Measurements from ENCODE around the gene SKAP1. TPM values are rescaled to one million over a fixed set of nuclear protein-coding genes. Genes with fewer than 3 reads are reported as not detected.

The SKAP1 gene
- total RNA-seq (196 TPM), polyA plus RNA-seq (100 to 1,000 TPM; 348 to 554 (median 391) TPM)

DNA sequence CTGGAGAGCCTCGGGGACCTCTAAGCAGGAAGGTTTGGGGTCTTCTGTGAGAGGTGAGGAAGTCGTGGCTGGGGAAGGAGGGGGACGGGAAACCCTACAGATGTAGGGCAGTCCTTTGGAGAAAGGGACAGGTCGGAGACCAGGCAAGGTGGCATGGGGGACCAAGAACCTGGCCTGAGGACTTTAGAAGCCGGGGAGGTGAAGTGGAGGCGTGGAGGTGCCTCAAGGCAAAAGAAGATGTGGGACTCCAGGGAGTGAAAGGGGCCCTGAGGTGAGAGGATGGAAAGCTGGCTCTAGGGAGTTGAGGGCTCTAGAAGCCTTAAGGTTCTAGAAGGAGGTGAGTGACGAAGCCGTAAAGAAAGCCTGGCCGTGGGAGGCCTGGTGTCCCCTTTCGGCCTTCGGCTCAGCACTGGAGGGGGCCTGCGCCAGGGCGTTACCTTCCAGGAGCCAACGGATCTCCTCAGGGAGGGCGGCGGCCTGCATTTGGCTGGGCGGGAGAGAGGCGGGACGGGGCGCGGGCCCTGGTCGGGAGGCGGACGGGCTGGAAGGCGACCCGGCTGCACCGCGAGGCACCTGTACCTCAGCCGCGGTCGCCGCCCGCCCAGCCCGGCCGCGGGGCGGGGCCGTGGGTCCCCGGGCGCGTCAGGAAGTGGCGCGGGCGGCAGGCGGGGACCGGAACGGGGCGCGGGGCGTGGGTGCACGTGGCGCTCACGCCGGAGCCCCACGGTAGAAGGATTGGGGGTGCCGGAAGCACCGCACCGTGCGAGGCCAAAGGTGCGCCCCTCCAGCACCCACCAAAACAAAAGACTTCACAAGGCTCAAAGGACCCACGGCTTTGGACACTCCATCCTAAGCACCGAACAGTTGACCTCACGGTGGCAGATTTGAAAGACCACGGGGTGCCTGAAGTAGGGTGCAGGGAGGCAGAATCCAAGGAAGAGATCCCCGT lies at the start of gene SKAP1:
Gene SKAP1, minus strand, starts transcription at position 577 of the 949 bp plus-strand sequence.
- no peaks in the 10 kb centered on the region for H3K27me3 ChIP-seq (ENCODE audit: control insufficient read depth, insufficient read depth, low read length)
- ATAC-seq (ENCODE audit: low read depth in 2 of 2) (peak; percentile 71 to 76), DNase-seq (peak; percentile 64 to 85 (median 76))
- H3K9me3 ChIP-seq (ENCODE audit: control insufficient read depth in 2 of 2, low read length in 2 of 2), result no peaks in the 10 kb centered on the region
- H3K36me3 ChIP-seq (ENCODE audit: control insufficient read depth, insufficient read depth, low read length), result no peaks in the 10 kb centered on the region
- H3K36me3 Mint-ChIP-seq, result peaks cover 7% of the 10 kb centered on the region
- H3K27ac Mint-ChIP-seq, result peak within 1 kb of the TSS; percentile 95 to 100 (median 100)
- no peaks in the 10 kb centered on the region for H3K27me3 Mint-ChIP-seq
- H3K4me1 ChIP-seq (ENCODE audit: control insufficient read depth, insufficient read depth, low read length, poor library complexity, severe bottlenecking), result peaks cover 54% of the 10 kb centered on the region
- peak within 1 kb of the TSS; percentile 85 for H3K27ac ChIP-seq (ENCODE audit: insufficient read depth, low read length, poor library complexity, severe bottlenecking)
- H3K4me1 Mint-ChIP-seq, result peaks cover 32 to 81% (median 63%) of the 10 kb centered on the region in 4 donors
- peak within 1 kb of the TSS; percentile 98 for H3K4me3 ChIP-seq (ENCODE audit: low read depth, low read length)
- no peaks in the 10 kb centered on the region for H3K9me3 Mint-ChIP-seq
- H3K4me3 Mint-ChIP-seq, result peak within 1 kb of the TSS; percentile 95 to 99 (median 96)

- Mint-ChIP-seq H3K4me3 (no peak overlapping the region), H3K9me3 (no peaks in the 10 kb centered on the region), H3K27me3 (peaks cover 4% of the 10 kb centered on the region), H3K27ac (no peak overlapping the region), H3K4me1 (peaks cover 0 to 10% (median 3%) of the 10 kb centered on the region in 4 donors), H3K36me3 (no peaks in the 10 kb centered on the region)
- H3K4me3 ChIP-seq (ENCODE audit: low read depth, low read length), result no peak overlapping the region
- H3K36me3 ChIP-seq (ENCODE audit: control insufficient read depth, insufficient read depth, low read length), result no peaks in the 10 kb centered on the region
- DNase-seq, result no peak
- ATAC-seq (ENCODE audit: low read depth in 2 of 2), result no peak
- no peaks in the 10 kb centered on the region for H3K9me3 ChIP-seq (ENCODE audit: control insufficient read depth in 2 of 2, low read length in 2 of 2)
- H3K27me3 ChIP-seq (ENCODE audit: control insufficient read depth, insufficient read depth, low read length), result no peaks in the 10 kb centered on the region
- H3K27ac ChIP-seq (ENCODE audit: insufficient read depth, low read length, poor library complexity, severe bottlenecking), result no peak overlapping the region
- H3K4me1 ChIP-seq (ENCODE audit: control insufficient read depth, insufficient read depth, low read length, poor library complexity, severe bottlenecking), result no peaks in the 10 kb centered on the region
Measured at GRCh38 chr17:48479014-48479402, 49.0 kb upstream of the SKAP1 start.

DNA sequence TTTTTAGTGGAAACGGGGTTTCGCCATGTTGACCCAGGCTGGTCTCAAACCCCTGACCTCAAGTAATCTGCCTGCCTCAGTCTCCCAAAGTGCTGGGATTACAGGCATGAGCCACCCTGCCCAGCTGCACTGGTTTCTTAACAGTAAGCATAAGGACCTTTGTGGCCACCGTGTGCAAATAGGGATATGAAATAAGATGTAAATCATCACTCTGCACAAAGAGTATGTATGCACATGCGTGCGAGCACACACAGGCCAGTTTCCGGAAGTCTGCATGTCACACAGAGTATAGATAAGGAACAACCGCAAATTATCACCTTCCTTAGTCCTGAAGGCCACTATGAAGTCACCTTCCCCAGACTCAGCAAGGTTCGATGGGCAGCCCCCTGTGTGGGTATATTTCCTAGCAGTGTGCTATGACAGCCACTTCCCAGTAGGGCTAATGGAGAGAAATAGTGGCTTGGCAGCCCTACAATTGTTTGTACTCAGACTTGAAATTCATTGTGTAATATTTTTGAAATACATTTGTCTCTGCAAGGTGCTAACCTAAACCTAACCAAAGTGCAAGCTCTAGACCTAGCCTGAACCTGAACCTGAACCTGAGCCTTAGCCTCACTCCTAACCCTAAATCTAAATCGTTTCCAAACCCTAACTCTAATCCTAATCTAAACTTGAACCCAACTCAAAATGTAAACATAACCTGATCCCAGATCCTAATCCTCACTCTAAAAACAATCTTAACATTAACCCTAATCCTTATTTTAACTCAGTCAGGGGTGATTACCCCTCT lies 48.4 kb upstream of the SKAP1 start:
- peak overlapping the region in 1 of 3 donors; percentile 1 for H3K27ac Mint-ChIP-seq

DNA sequence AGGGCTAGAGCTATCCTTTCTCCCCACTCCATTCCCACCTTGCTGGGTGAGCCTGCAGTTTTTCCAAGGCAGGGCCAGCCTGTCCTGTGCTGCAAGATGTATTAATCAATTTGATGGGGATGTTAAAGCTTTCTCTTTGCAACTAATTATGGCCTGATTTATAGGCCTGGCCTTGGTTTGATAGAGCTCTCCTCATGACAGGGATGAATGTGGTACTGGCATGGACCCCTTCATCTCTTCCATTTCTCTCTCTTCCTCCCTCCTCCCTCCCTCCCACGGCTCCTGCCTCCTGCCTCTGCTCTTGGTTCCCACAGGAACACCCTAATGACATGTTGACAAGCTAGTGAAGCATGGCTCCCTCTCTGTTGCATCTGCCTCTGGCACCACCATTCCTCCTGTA lies 47.2 kb upstream of the SKAP1 start:
- no peaks in the 10 kb centered on the region for H3K4me1 ChIP-seq (ENCODE audit: control insufficient read depth, insufficient read depth, low read length, poor library complexity, severe bottlenecking)
- H3K9me3 ChIP-seq (ENCODE audit: control insufficient read depth in 2 of 2, low read length in 2 of 2), result no peaks in the 10 kb centered on the region
- DNase-seq (no peak), ATAC-seq (ENCODE audit: low read depth in 2 of 2) (no peak)
- no peaks in the 10 kb centered on the region for H3K36me3 ChIP-seq (ENCODE audit: control insufficient read depth, insufficient read depth, low read length)
- no peak overlapping the region for H3K4me3 Mint-ChIP-seq
- no peaks in the 10 kb centered on the region for H3K36me3 Mint-ChIP-seq
- H3K27me3 ChIP-seq (ENCODE audit: control insufficient read depth, insufficient read depth, low read length), result no peaks in the 10 kb centered on the region
- peaks cover 4% of the 10 kb centered on the region for H3K27me3 Mint-ChIP-seq
- H3K27ac Mint-ChIP-seq, result no peak overlapping the region
- no peak overlapping the region for H3K27ac ChIP-seq (ENCODE audit: insufficient read depth, low read length, poor library complexity, severe bottlenecking)
- peaks cover 0 to 10% (median 3%) of the 10 kb centered on the region in 4 donors for H3K4me1 Mint-ChIP-seq
- no peak overlapping the region for H3K4me3 ChIP-seq (ENCODE audit: low read depth, low read length)
- H3K9me3 Mint-ChIP-seq, result no peaks in the 10 kb centered on the region

More for the DNA sequence above, 48.4 kb upstream of the SKAP1 start:
- H3K27me3 ChIP-seq (ENCODE audit: control insufficient read depth, insufficient read depth, low read length), result no peaks in the 10 kb centered on the region
- H3K9me3 Mint-ChIP-seq, result no peaks in the 10 kb centered on the region
- H3K4me1 ChIP-seq (ENCODE audit: control insufficient read depth, insufficient read depth, low read length, poor library complexity, severe bottlenecking), result no peaks in the 10 kb centered on the region
- H3K9me3 ChIP-seq (ENCODE audit: control insufficient read depth in 2 of 2, low read length in 2 of 2), result no peaks in the 10 kb centered on the region
- no peak overlapping the region for H3K27ac ChIP-seq (ENCODE audit: insufficient read depth, low read length, poor library complexity, severe bottlenecking)
- peaks cover 4% of the 10 kb centered on the region for H3K27me3 Mint-ChIP-seq
- DNase-seq (peak in 1 of 3 donors; percentile 66), ATAC-seq (ENCODE audit: low read depth in 2 of 2) (peak; percentile 62 to 74)
- no peaks in the 10 kb centered on the region for H3K36me3 Mint-ChIP-seq
- no peak overlapping the region for H3K4me3 Mint-ChIP-seq
- peaks cover 0 to 10% (median 3%) of the 10 kb centered on the region in 4 donors for H3K4me1 Mint-ChIP-seq
- no peak overlapping the region for H3K4me3 ChIP-seq (ENCODE audit: low read depth, low read length)
- H3K36me3 ChIP-seq (ENCODE audit: control insufficient read depth, insufficient read depth, low read length), result no peaks in the 10 kb centered on the region

DNA sequence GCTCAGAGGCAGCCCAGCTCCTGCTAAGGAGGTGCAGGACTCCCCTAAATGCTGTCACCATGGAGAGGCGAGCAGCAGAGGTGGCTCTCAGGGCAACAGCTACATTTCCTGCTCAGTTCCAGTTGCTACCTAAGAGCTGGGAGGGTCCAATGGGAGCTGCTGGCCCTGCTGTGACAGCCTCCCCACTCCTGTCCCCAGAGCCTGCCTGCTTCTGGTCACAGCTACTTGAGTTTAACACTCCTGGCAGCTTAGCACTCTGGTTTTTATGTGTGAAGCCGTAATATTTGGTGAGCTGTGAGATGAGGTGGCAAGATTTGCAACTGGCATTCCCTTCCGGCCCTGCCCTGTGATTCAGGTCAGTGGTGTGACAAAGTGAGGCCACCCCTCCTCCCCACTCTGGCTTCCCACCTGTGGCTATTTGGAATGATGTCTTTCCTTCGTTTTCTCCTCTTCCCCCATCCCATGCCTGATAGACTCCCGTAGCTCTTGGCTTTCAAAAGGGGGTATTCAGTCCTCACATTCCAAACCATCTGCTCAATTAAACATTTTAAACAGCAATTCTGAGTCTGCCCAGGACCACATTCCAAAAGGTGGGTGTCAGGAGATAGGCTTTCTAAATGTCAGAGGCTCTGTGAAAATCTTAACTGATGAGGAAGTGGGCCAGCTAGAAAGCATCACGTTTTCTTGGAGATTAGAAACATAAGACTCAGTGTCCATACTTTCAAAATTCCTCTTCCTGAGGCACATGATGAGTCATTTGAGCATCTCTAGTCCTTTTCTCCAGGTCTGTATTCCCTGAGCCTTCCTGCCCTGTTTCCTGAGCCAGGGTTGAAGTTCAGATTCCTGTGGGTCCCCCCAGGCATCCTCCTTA lies 42.6 kb upstream of the SKAP1 start:
- Histone ChIP-seq H3K4me3 (ENCODE audit: low read depth, low read length) (no peak overlapping the region), H3K36me3 (ENCODE audit: control insufficient read depth, insufficient read depth, low read length) (no peaks in the 10 kb centered on the region), H3K4me1 (ENCODE audit: control insufficient read depth, insufficient read depth, low read length, poor library complexity, severe bottlenecking) (no peaks in the 10 kb centered on the region), H3K27ac (ENCODE audit: insufficient read depth, low read length, poor library complexity, severe bottlenecking) (no peak overlapping the region), H3K27me3 (ENCODE audit: control insufficient read depth, insufficient read depth, low read length) (no peaks in the 10 kb centered on the region), H3K9me3 (ENCODE audit: control insufficient read depth in 2 of 2, low read length in 2 of 2) (no peaks in the 10 kb centered on the region)
- Mint-ChIP-seq H3K9me3 (no peaks in the 10 kb centered on the region), H3K4me3 (no peak overlapping the region), H3K4me1 (peaks cover 0 to 1% (median 0%) of the 10 kb centered on the region in 4 donors), H3K36me3 (no peaks in the 10 kb centered on the region), H3K27me3 (peaks cover 12% of the 10 kb centered on the region), H3K27ac (peak overlapping the region in 1 of 3 donors; percentile 3)
- DNase-seq (no peak), ATAC-seq (ENCODE audit: low read depth in 2 of 2) (no peak)

DNA sequence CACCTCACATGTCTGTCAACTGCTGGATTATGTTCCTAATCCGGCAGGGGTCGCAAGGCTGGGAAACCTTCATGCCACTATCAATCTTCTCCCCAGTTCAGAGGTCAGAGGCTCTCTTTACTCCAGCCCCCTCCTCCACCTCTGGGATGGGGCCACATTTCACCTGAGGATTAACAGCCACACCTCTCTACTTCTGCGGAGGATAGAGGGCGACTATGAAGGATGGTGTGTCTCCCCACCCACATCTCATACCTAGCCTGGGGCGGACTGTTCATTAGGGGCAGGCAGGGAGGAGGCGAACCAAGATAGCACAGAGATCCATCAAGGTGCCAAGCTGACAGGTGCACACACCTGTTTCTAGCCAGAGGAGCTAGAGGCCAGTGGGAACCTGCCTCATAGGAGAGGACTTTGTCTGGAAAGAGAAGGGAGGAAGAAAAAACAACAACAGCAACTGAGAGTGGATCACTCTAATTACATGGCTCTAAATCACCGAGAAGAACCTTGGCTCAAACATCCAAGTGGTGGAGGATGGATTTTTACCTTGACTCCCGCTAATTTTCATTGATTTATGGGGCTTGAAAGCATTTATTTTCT lies 41.9 kb upstream of the SKAP1 start:
- Mint-ChIP-seq H3K4me3 (no peak overlapping the region), H3K27me3 (peaks cover 9% of the 10 kb centered on the region), H3K9me3 (no peaks in the 10 kb centered on the region), H3K36me3 (no peaks in the 10 kb centered on the region), H3K4me1 (no peaks in the 10 kb centered on the region), H3K27ac (no peak overlapping the region)
- H3K4me1 ChIP-seq (ENCODE audit: control insufficient read depth, insufficient read depth, low read length, poor library complexity, severe bottlenecking), result no peaks in the 10 kb centered on the region
- H3K9me3 ChIP-seq (ENCODE audit: control insufficient read depth in 2 of 2, low read length in 2 of 2), result no peaks in the 10 kb centered on the region
- H3K27ac ChIP-seq (ENCODE audit: insufficient read depth, low read length, poor library complexity, severe bottlenecking), result no peak overlapping the region
- no peaks in the 10 kb centered on the region for H3K27me3 ChIP-seq (ENCODE audit: control insufficient read depth, insufficient read depth, low read length)
- H3K36me3 ChIP-seq (ENCODE audit: control insufficient read depth, insufficient read depth, low read length), result no peaks in the 10 kb centered on the region
- no peak overlapping the region for H3K4me3 ChIP-seq (ENCODE audit: low read depth, low read length)
- ATAC-seq (ENCODE audit: low read depth in 2 of 2), result no peak
- DNase-seq, result no peak

Data from CD4-positive, CD25-positive, alpha-beta regulatory T cell (primary cell).